ENCODE results near the gene F8A2.
"Not testable (repeated sequence)": the region's sequence is repeated elsewhere in the genome, so short reads cannot be mapped to it uniquely, and the experiment has no call there.

F8A2 gene

GRCh38 chrX:155381843-155382528 is at the start of gene F8A2:
F8A2 (plus strand) TSS chrX:155382095; CDS start chrX:155382115, 20 bp downstream.
- not testable (repeated sequence) for DNase-seq

- DNase-seq, result no peak
Observed at GRCh38 chrX:155333544-155334100, 48.3 kb upstream of the F8A2 start.

- peak in 1 of 2 experiments; percentile 15 for DNase-seq
Observed at GRCh38 chrX:155334486-155335336, 47.2 kb upstream of the F8A2 start, which contains the start of gene CLIC2. CLIC2 (minus strand) TSS chrX:155334614; CDS start chrX:155334427, 187 bp downstream.

- peak in 1 of 2 experiments; percentile 26 for DNase-seq
Observed at GRCh38 chrX:155335337-155335712, 46.6 kb upstream of the F8A2 start.

- not testable (repeated sequence) for DNase-seq
Observed at GRCh38 chrX:155345689-155346088, 36.2 kb upstream of the F8A2 start.

GRCh38 chrX:155349448-155349847 is 32.4 kb upstream of the F8A2 start:
- DNase-seq, result not testable (repeated sequence)

- DNase-seq, result not testable (repeated sequence)
Observed at GRCh38 chrX:155363712-155364111, 18.2 kb upstream of the F8A2 start.

- not testable (repeated sequence) for DNase-seq
Observed at GRCh38 chrX:155373777-155374458, 8.0 kb upstream of the F8A2 start.

- not testable (repeated sequence) for DNase-seq
Observed at GRCh38 chrX:155379802-155380201, 2.1 kb upstream of the F8A2 start.

GRCh38 chrX:155382529-155382967 is 653 bp downstream of the F8A2 start:
- not testable (repeated sequence) for DNase-seq

GRCh38 chrX:155389634-155390033 is 7.7 kb downstream of the F8A2 start:
- no peak for DNase-seq

- DNase-seq, result not testable (repeated sequence)
Observed at GRCh38 chrX:155394747-155395276, 12.9 kb downstream of the F8A2 start.

GRCh38 chrX:155406429-155406828 is 24.5 kb downstream of the F8A2 start:
- DNase-seq, result no peak

GRCh38 chrX:155417769-155418168 is 35.9 kb downstream of the F8A2 start:
- DNase-seq, result no peak
